ENCODE data around the gene DYNC2H1. TPM values are rescaled to one million over a fixed set of nuclear protein-coding genes. Genes with fewer than 3 reads are reported as not detected.

The DYNC2H1 gene
- total RNA-seq, 1 experiment from 2014 or later = 12.4 TPM

DNA sequence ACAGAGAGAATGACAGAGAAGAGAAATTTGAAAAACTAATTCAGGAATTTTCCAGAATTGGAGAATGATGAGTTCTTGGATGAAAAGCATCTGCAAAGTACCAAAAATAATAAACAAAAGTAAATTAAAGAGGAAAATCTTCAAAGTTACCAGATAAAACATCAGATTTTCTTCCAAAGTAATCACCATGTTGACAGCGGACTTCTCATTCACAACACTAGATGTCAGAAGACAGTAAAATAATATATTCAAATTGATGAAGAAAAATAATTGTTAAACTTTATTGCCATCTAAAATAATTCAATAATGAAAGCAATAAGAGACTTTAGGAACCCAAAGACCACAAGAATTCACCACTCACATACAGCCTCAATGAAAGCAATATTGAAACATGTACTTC, 355.2 kb downstream of the DYNC2H1 start:
- H3K9me3 ChIP-seq (ENCODE audit: control insufficient read depth, insufficient read depth, low read depth, low read length) = no peaks in the 10 kb centered on the region
- no peak for DNase-seq (ENCODE audit: low read depth, low spot score)
- intact Hi-C loops (cut with micrococcal nuclease; ENCODE audit: unreplicated experiment) = no loop called here
- in situ Hi-C loops (cut with HindIII; ENCODE audit: low pct_unique_long_range_greater_than_20kb, low sequenced_read_pairs) = no loop called here
- ATAC-seq = no peak
- H3K36me3 ChIP-seq (ENCODE audit: control insufficient read depth, insufficient read depth, low read length) = no peaks in the 10 kb centered on the region; the same call in 1 of the 2 replicates
- no peaks in the 10 kb centered on the region for H3K27me3 ChIP-seq (ENCODE audit: control insufficient read depth, insufficient read depth, low read length)
- no peak overlapping the region for H3K4me3 ChIP-seq (ENCODE audit: low read depth in 2 of 2, low read length in 2 of 2)
- no peaks in the 10 kb centered on the region for H3K4me1 ChIP-seq (ENCODE audit: control insufficient read depth, insufficient read depth, low read length)
- H3K27ac ChIP-seq (ENCODE audit: low read length) = no peak overlapping the region
- TF ChIP-seq, protein P1, sequence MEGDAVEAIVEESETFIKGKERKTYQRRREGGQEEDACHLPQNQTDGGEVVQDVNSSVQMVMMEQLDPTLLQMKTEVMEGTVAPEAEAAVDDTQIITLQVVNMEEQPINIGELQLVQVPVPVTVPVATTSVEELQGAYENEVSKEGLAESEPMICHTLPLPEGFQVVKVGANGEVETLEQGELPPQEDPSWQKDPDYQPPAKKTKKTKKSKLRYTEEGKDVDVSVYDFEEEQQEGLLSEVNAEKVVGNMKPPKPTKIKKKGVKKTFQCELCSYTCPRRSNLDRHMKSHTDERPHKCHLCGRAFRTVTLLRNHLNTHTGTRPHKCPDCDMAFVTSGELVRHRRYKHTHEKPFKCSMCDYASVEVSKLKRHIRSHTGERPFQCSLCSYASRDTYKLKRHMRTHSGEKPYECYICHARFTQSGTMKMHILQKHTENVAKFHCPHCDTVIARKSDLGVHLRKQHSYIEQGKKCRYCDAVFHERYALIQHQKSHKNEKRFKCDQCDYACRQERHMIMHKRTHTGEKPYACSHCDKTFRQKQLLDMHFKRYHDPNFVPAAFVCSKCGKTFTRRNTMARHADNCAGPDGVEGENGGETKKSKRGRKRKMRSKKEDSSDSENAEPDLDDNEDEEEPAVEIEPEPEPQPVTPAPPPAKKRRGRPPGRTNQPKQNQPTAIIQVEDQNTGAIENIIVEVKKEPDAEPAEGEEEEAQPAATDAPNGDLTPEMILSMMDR (IDR thresholded peaks at IDR 0.05) = no peak
- TF ChIP-seq POLR2AphosphoS5 (IDR thresholded peaks at IDR 0.05; ENCODE audit: low read depth, low read length) (no peak), TCF7L2 (IDR thresholded peaks at IDR 0.05; ENCODE audit: low read depth, low read length) (no peak), SIN3A (IDR thresholded peaks at IDR 0.05; ENCODE audit: borderline replicate concordance, insufficient read depth, low read depth, low read length) (no peak)
- TF ChIP-seq, protein P2, sequence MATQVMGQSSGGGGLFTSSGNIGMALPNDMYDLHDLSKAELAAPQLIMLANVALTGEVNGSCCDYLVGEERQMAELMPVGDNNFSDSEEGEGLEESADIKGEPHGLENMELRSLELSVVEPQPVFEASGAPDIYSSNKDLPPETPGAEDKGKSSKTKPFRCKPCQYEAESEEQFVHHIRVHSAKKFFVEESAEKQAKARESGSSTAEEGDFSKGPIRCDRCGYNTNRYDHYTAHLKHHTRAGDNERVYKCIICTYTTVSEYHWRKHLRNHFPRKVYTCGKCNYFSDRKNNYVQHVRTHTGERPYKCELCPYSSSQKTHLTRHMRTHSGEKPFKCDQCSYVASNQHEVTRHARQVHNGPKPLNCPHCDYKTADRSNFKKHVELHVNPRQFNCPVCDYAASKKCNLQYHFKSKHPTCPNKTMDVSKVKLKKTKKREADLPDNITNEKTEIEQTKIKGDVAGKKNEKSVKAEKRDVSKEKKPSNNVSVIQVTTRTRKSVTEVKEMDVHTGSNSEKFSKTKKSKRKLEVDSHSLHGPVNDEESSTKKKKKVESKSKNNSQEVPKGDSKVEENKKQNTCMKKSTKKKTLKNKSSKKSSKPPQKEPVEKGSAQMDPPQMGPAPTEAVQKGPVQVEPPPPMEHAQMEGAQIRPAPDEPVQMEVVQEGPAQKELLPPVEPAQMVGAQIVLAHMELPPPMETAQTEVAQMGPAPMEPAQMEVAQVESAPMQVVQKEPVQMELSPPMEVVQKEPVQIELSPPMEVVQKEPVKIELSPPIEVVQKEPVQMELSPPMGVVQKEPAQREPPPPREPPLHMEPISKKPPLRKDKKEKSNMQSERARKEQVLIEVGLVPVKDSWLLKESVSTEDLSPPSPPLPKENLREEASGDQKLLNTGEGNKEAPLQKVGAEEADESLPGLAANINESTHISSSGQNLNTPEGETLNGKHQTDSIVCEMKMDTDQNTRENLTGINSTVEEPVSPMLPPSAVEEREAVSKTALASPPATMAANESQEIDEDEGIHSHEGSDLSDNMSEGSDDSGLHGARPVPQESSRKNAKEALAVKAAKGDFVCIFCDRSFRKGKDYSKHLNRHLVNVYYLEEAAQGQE (IDR thresholded peaks at IDR 0.05; ENCODE audit: insufficient read depth in 1 of 2, low read depth in 2 of 2, low read length in 1 of 2) = no peak
- POLR2A ChIA-PET = no interaction called here
- no TSS peak for BruUV-seq (replicated peaks)
- CTCF ChIA-PET = no interaction called here

DNA sequence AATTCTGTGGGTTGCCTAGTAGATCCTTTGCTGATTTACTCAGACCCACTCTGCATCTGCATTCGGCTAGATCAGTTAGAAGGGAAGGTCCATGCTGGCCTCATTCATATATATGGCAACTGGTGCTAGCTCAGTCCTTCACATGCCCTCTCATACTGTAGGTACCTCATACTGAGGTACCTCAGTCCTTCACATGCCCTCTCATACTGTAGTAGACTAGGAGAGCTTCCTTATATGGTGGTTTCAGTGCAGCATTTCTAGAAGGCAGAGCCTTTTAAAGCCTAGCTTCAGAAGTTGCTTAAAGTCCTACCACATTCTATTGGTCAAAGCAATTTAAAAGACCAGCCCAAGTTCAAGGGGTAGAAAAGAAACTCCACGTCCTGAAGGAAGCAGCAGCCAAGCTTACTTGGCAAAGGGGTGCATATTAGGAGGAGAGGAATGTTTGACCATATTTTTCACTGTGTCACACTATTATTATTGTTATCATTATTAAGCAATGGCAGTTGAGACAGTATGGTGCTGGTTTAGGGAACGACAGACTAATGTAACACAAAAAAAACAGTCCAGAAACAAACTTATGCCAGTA, 356.4 kb downstream of the DYNC2H1 start:
- ATAC-seq = no peak
- intact Hi-C loops (cut with micrococcal nuclease; ENCODE audit: unreplicated experiment) = no loop called here
- BruUV-seq (replicated peaks) = no TSS peak
- TF ChIP-seq POLR2AphosphoS5 (IDR thresholded peaks at IDR 0.05; ENCODE audit: low read depth, low read length) = no peak
- TF ChIP-seq SIN3A (IDR thresholded peaks at IDR 0.05; ENCODE audit: borderline replicate concordance, insufficient read depth, low read depth, low read length) = no peak
- TF ChIP-seq, protein P2 (IDR thresholded peaks at IDR 0.05; ENCODE audit: insufficient read depth in 1 of 2, low read depth in 2 of 2, low read length in 1 of 2) = no peak
- TF ChIP-seq TCF7L2 (IDR thresholded peaks at IDR 0.05; ENCODE audit: low read depth, low read length) = no peak
- TF ChIP-seq, protein P1 (IDR thresholded peaks at IDR 0.05) = no peak
- Histone ChIP-seq H3K4me1 (ENCODE audit: control insufficient read depth, insufficient read depth, low read length) (no peaks in the 10 kb centered on the region), H3K4me3 (ENCODE audit: low read depth in 2 of 2, low read length in 2 of 2) (no peak overlapping the region), H3K27ac (ENCODE audit: low read length) (no peak overlapping the region), H3K27me3 (ENCODE audit: control insufficient read depth, insufficient read depth, low read length) (no peaks in the 10 kb centered on the region), H3K9me3 (ENCODE audit: control insufficient read depth, insufficient read depth, low read depth, low read length) (no peaks in the 10 kb centered on the region), H3K36me3 (ENCODE audit: control insufficient read depth, insufficient read depth, low read length) (no peaks in the 10 kb centered on the region; the same call in 1 of the 2 replicates)
- no peak for DNase-seq (ENCODE audit: low read depth, low spot score)
- ChIA-PET POLR2A (no interaction called here), CTCF (interaction anchor here (0.7 kb wide), 1 partner anchor 10 kb away, joined by 4 read pairs; no protein-coding TSS in a partner anchor)
- in situ Hi-C loops (cut with HindIII; ENCODE audit: low pct_unique_long_range_greater_than_20kb, low sequenced_read_pairs) = no loop called here

Measured in Panc1 (cell line).